H1 (cell line): ENCODE measurements around the gene FKBP8. TPM values are rescaled to one million over a fixed set of nuclear protein-coding genes. Genes with fewer than 3 reads are reported as not detected.

Source experiments
- CTCF ChIA-PET: fragments of 300-600 bp; sonication (Branson Sonifier 250); formaldehyde crosslinking; loops from one replicate; lab custom pipeline; 2021; ENCODE audit not compliant: partially characterized antibody; lab: Charles Lee
- POLR2A ChIA-PET: fragments of 300-600 bp; sonication (Branson Sonifier 250); formaldehyde crosslinking; loops from one replicate; lab custom pipeline; 2021; ENCODE audit warnings: inconsistent platforms; ENCODE audit not compliant: partially characterized antibody; lab: Charles Lee
- DNase-seq, 2 experiments: peaks; one replicate each; pipeline versions ENCODE4 v3.0.0 to v3.0.0-alpha.2; 2010 to 2022; ENCODE audit warnings: low spot score in 2 of 2, low read depth in 1 of 2, mixed read lengths in 1 of 2
- FAIRE-seq: peaks from 2 replicates; lab custom pipeline; 2011; peaks lifted over from hg19 to GRCh38; lab: Jason Lieb, UNC
- H2AFZ ChIP-seq: 2 replicates; pipeline ENCODE4 v1.8.1; 2012; ENCODE audit warnings: low read length, inconsistent platforms
- H2AK5ac ChIP-seq: 2 replicates; pipeline ENCODE4 v1.6.1; 2013; ENCODE audit warnings: low read depth, low read length
- H2BK120ac ChIP-seq: replicated peaks from 2 replicates; pipeline ENCODE3; 2013; ENCODE audit warnings: low read depth, low read length, inconsistent platforms
- H2BK12ac ChIP-seq: 2 replicates; pipeline ENCODE4 v1.6.1; 2013; ENCODE audit warnings: low read depth, low read length
- H2BK15ac ChIP-seq: 2 replicates; pipeline ENCODE4 v1.6.1; 2013; ENCODE audit warnings: low read length
- H2BK20ac ChIP-seq: 2 replicates; pipeline ENCODE4 v1.6.1; 2013; ENCODE audit warnings: low read length
- H2BK5ac ChIP-seq: 2 replicates; pipeline ENCODE4 v1.6.1; 2013; ENCODE audit warnings: low read depth, low read length
- H3K14ac ChIP-seq: 2 replicates; pipeline ENCODE4 v1.6.1; 2013; ENCODE audit warnings: inconsistent platforms; ENCODE audit not compliant: insufficient read length
- H3K18ac ChIP-seq: 2 replicates; pipeline ENCODE4 v1.6.1; 2013; ENCODE audit warnings: low read length; ENCODE audit errors: extremely low read depth
- H3K23ac ChIP-seq: 2 replicates; pipeline ENCODE4 v1.6.1; 2013; ENCODE audit warnings: inconsistent platforms; ENCODE audit not compliant: insufficient read length
- H3K23me2 ChIP-seq: 2 replicates; pipeline ENCODE4 v1.6.1; 2013; ENCODE audit warnings: low read depth, low read length
- H3K27ac ChIP-seq: 2 replicates; pipeline ENCODE4 v1.6.1; 2011; ENCODE audit warnings: low read depth, low read length, inconsistent platforms
- H3K27me3 ChIP-seq, 4 experiments: replicated peaks in 1 of 4; 1 replicate in 1 of 4; 2 replicates in 3 of 4; pipeline versions ENCODE4 v1.6.1 to v1.8.1; 2011 to 2013; ENCODE audit warnings: low read length in 3 of 4, mild to moderate bottlenecking in 3 of 4, inconsistent platforms in 2 of 4, mixed read lengths in 2 of 4, moderate library complexity in 1 of 4; ENCODE audit not compliant: control insufficient read depth in 3 of 4, insufficient read depth in 3 of 4; ENCODE audit errors: extremely low read depth in 1 of 4
- H3K36me3 ChIP-seq, 4 experiments: 2 replicates each; pipeline versions ENCODE4 v1.6.1 to v1.8.1; 2011 to 2013; ENCODE audit warnings: mild to moderate bottlenecking in 4 of 4, low read length in 3 of 4, moderate library complexity in 2 of 4, control low read depth in 1 of 4, inconsistent platforms in 1 of 4; ENCODE audit not compliant: insufficient read depth in 4 of 4, control insufficient read depth in 2 of 4
- H3K4ac ChIP-seq: replicated peaks from 2 replicates; pipeline ENCODE3; 2013; ENCODE audit warnings: low read length, low read depth, mixed read lengths, inconsistent platforms; ENCODE audit not compliant: insufficient read length
- H3K4me1 ChIP-seq, 4 experiments: replicated peaks in 1 of 4; 1 replicate in 1 of 4; 2 replicates in 3 of 4; pipeline versions ENCODE4 v1.6.1 to v1.8.1; 2011 to 2013; ENCODE audit warnings: low read length in 3 of 4, inconsistent platforms in 2 of 4, mixed read lengths in 1 of 4; ENCODE audit not compliant: insufficient read depth in 4 of 4, control insufficient read depth in 3 of 4
- H3K4me2 ChIP-seq, 2 experiments: 2 replicates each; pipeline versions ENCODE4 v1.6.1 to v1.8.1; 2011 to 2013; ENCODE audit warnings: low read depth in 2 of 2, low read length in 2 of 2, control low read depth in 1 of 2, inconsistent platforms in 1 of 2, mild to moderate bottlenecking in 1 of 2; ENCODE audit not compliant: insufficient read depth in 1 of 2
- H3K4me3 ChIP-seq, 4 experiments: fragments of 200-600, 300-600 bp in 1 of 4; sonication (generic), shearing (Covaris generic), sonication (Bioruptor Twin) in 1 of 4; 2 replicates each; pipeline versions ENCODE4 v1.5.1 to v1.8.1; 2011 to 2016; ENCODE audit warnings: low read length in 4 of 4, low read depth in 3 of 4, control low read depth in 2 of 4, inconsistent platforms in 2 of 4, mild to moderate bottlenecking in 2 of 4, mixed read lengths in 1 of 4, moderate library complexity in 1 of 4; ENCODE audit not compliant: insufficient read depth in 2 of 4; ENCODE audit errors: extremely low read depth in 1 of 4
- H3K56ac ChIP-seq: replicated peaks from 2 replicates; pipeline ENCODE3; 2013; ENCODE audit warnings: low read depth, mild to moderate bottlenecking, mixed read lengths, low read length, inconsistent platforms; ENCODE audit not compliant: insufficient read length
- H3K79me1 ChIP-seq: 2 replicates; pipeline ENCODE4 v1.6.1; 2013; ENCODE audit warnings: low read depth, low read length, control low read depth
- H3K79me2 ChIP-seq, 2 experiments: 2 replicates each; pipeline versions ENCODE4 v1.6.1 to v1.8.1; 2012 to 2013; ENCODE audit warnings: low read length in 2 of 2, mild to moderate bottlenecking in 2 of 2, inconsistent platforms in 1 of 2; ENCODE audit not compliant: insufficient read depth in 2 of 2, control insufficient read depth in 1 of 2
- H3K9ac ChIP-seq, 4 experiments: replicated peaks in 1 of 4; 1 replicate in 1 of 4; 2 replicates in 3 of 4; pipeline versions ENCODE4 v1.6.1 to v1.8.1; 2011 to 2013; ENCODE audit warnings: low read depth in 3 of 4, low read length in 3 of 4, control low read depth in 2 of 4, mild to moderate bottlenecking in 2 of 4, moderate library complexity in 2 of 4, inconsistent platforms in 1 of 4; ENCODE audit errors: extremely low read depth in 1 of 4
- H3K9me3 ChIP-seq, 2 experiments: 2 replicates each; pipeline versions ENCODE4 v1.6.1 to v1.8.1; 2012 to 2013; ENCODE audit warnings: mild to moderate bottlenecking in 2 of 2, moderate library complexity in 2 of 2, control low read depth in 1 of 2, inconsistent platforms in 1 of 2, low read depth in 1 of 2, low read length in 1 of 2, mixed read lengths in 1 of 2; ENCODE audit not compliant: insufficient read depth in 2 of 2
- H4K20me1 ChIP-seq, 2 experiments: replicated peaks in 1 of 2; 2 replicates each; pipeline versions ENCODE3 to v1.8.1; 2011 to 2013; ENCODE audit warnings: inconsistent platforms in 2 of 2, low read length in 2 of 2, mild to moderate bottlenecking in 1 of 2; ENCODE audit not compliant: insufficient read depth in 2 of 2, control insufficient read depth in 1 of 2
- H4K5ac ChIP-seq: 2 replicates; pipeline ENCODE4 v1.6.1; 2013; ENCODE audit warnings: low read length, low read depth, mixed read lengths, inconsistent platforms; ENCODE audit not compliant: insufficient read length
- H4K8ac ChIP-seq: 2 replicates; pipeline ENCODE4 v1.8.0; 2013; ENCODE audit warnings: mild to moderate bottlenecking, moderate library complexity, low read length, inconsistent platforms; ENCODE audit not compliant: insufficient read depth; ENCODE audit errors: extremely low read depth
- H4K91ac ChIP-seq: replicated peaks from 2 replicates; pipeline ENCODE3; 2013; ENCODE audit warnings: low read length, mixed read lengths, inconsistent platforms; ENCODE audit not compliant: insufficient read length
- BACH1 ChIP-seq: IDR thresholded peaks from 2 replicates; pipeline ENCODE4 v1.6.1; 2012; ENCODE audit warnings: low read length, improper control_type of control experiment
- BCL11A ChIP-seq, 2 experiments: IDR thresholded peaks; one replicate each; pipeline ENCODE4 v1.6.1; 2011; ENCODE audit warnings: low read depth in 2 of 2, low read length in 2 of 2, mild to moderate bottlenecking in 2 of 2
- CBX8 ChIP-seq: fragments of 300-800, 300-1000 bp; sonication (generic); IDR thresholded peaks from 2 replicates; pipeline ENCODE4 v1.7.1; 2016; ENCODE audit warnings: low read depth, low read length, borderline replicate concordance
- CTCF ChIP-seq, 3 experiments: IDR thresholded peaks; 1 replicate in 2 of 3; 2 replicates in 1 of 3; pipeline versions ENCODE4 v1.5.1 to v1.6.1; 2011; ENCODE audit warnings: low read length in 3 of 3, mild to moderate bottlenecking in 3 of 3, inconsistent platforms in 2 of 3, low read depth in 1 of 3, moderate library complexity in 1 of 3; ENCODE audit not compliant: insufficient read depth in 1 of 3; ENCODE audit errors: control extremely low read depth in 1 of 3
- NRF1 ChIP-seq: IDR thresholded peaks from 2 replicates; pipeline ENCODE4 v1.6.1; 2011; ENCODE audit warnings: mild to moderate bottlenecking, low read depth, low read length, improper control_type of control experiment
- RBBP5 ChIP-seq: IDR thresholded peaks from 2 replicates; pipeline ENCODE4 v1.7.1; 2012; ENCODE audit warnings: low read depth, mild to moderate bottlenecking, inconsistent platforms, low read length, moderate library complexity, borderline replicate concordance
- RNF2 ChIP-seq: fragments of 200-900, 300-1000 bp; sonication (generic); IDR thresholded peaks from 2 replicates; pipeline ENCODE4 v1.7.1; 2016; ENCODE audit warnings: borderline replicate concordance, low read depth, mild to moderate bottlenecking, antibody characterized with exemption, low read length; ENCODE audit not compliant: poor library complexity, severe bottlenecking; ENCODE audit errors: missing control alignments
- SIX5 ChIP-seq: IDR thresholded peaks from 2 replicates; pipeline ENCODE4 v1.6.1; 2011; ENCODE audit warnings: mild to moderate bottlenecking, low read depth, low read length
- SP1 ChIP-seq: IDR thresholded peaks from 2 replicates; pipeline ENCODE4 v1.6.1; 2011; ENCODE audit warnings: low read depth, low read length
- SUZ12 ChIP-seq: fragments of 200-600 bp; sonication (generic); IDR thresholded peaks from 2 replicates; pipeline ENCODE4 v1.6.1; 2012; ENCODE audit warnings: mild to moderate bottlenecking, inconsistent platforms, low read length, moderate library complexity, mixed read lengths
- TAF1 ChIP-seq: IDR thresholded peaks from 2 replicates; pipeline ENCODE4 v1.6.1; 2011; ENCODE audit warnings: mild to moderate bottlenecking, low read depth, low read length
- WGBS, 2 experiments: shearing (Covaris generic) in 1 of 2; methylation state at CpG; one replicate each; pipeline versions ENCODE4 v1.1.6 to v1.1.7; 2013 to 2015; ENCODE audit warnings: low lambda C conversion rate in 2 of 2, mixed read lengths in 2 of 2, inconsistent platforms in 1 of 2, low coverage in 1 of 2, missing lambda C conversion rate in 1 of 2; ENCODE audit not compliant: insufficient replicate concordance in 2 of 2, insufficient coverage in 1 of 2, insufficient read length in 1 of 2; ENCODE audit errors: extremely low coverage in 1 of 2, missing lambda C conversion rate in 1 of 2; 5-methylcytosine and 5-hydroxymethylcytosine counted together
- polyA plus RNA-seq, 7 experiments: library from polyadenylated mRNA; depleted of rRNA in 3 of 7; stranded (reverse) in 5 of 7; unstranded in 2 of 7; fragments of >200 nt in 5 of 7; fragments of 200-250 nt in 2 of 7; gene quantifications; 1 replicate in 5 of 7; 2 replicates in 1 of 7; 4 replicates in 1 of 7; pipeline versions ENCODE4 v1.2.1 to v1.2.3, GENCODE V29; 2011 to 2013; ENCODE audit warnings: missing spikeins in 2 of 7, mixed read lengths in 2 of 7
- total RNA-seq: library from RNA; stranded (reverse); fragmentation: NEBNext Ultra II Directional; extraction: Animal tissue kit (Norgen Biotek cat#: 25700); gene quantifications from 2 replicates; pipeline ENCODE4 v1.2.1, GENCODE V29; 2021

FKBP8 gene
- total and polyA plus RNA-seq, 2 of the 8 experiments (the other 6 are each of a cell fraction or from before 2014, with no cell fraction given): 264 to 309 TPM

DNA sequence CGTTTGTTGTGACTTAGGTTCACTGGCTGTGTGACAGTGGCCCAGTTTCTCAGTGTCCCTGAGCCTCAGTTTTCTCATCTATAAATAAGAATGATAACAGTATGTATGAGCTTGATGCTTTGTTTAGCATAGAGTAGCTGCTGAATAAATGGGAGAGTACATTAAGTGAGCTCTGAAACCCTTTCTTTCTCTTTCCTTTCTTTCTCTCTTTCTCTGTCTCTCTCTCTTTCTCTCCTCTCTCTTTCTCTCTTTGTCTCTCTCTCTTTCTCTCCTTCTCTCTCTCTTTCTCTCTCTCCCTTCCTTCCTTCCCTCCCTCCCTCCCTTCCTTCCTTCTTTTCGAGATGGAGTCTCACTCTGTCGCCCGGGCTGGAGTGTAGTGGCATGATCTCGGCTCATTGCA, 16.3 kb upstream of the FKBP8 start:
- 45% methylated on average over 3 of the region's 5 CpGs; no CpG with 5 or more reads in 1 of the 2 experiments for WGBS, 2 experiments
- CTCF ChIA-PET: interaction anchor here (0.6 to 3.1 kb wide), 10 partner anchors 11 to 336 kb away, joined by 3 to 10 read pairs (median 4); partner anchors contain the start of gene CERS1
- H2BK120ac ChIP-seq: no peak overlapping the region
- H4K20me1 ChIP-seq: peaks cover 0 to 10% of the 10 kb centered on the region in 2 experiments
- no peak overlapping the region for H3K56ac ChIP-seq
- no peak overlapping the region for H2BK20ac ChIP-seq
- POLR2A ChIA-PET: interaction anchor here (0.6 to 3.4 kb wide), 9 partner anchors 9 to 183 kb away, joined by 3 to 23 read pairs (median 3); partner anchors contain the start of gene UBA52
- peaks cover 0 to 23% of the 10 kb centered on the region in 2 experiments; a peak in 3 of 4 replicates for H3K79me2 ChIP-seq
- no peak overlapping the region for H3K4me2 ChIP-seq
- TF ChIP-seq RNF2: no peak
- no peak for TF ChIP-seq TAF1
- no peak for TF ChIP-seq RBBP5
- no peak for TF ChIP-seq NRF1
- no peak for TF ChIP-seq CTCF (IDR thresholded peaks at IDR 0.05; ENCODE audit: control extremely low read depth in 1 of 3, insufficient read depth in 1 of 3, low read depth in 1 of 3, low read length in 3 of 3)
- no peak for TF ChIP-seq CBX8
- TF ChIP-seq SP1: no peak
- no peak for TF ChIP-seq SUZ12
- no peak for TF ChIP-seq SIX5
- no peak for TF ChIP-seq BACH1
- no peak for TF ChIP-seq BCL11A (IDR thresholded peaks at IDR 0.05; ENCODE audit: low read depth in 2 of 2, low read length in 2 of 2)
- peaks cover 0 to 15% (median 5%) of the 10 kb centered on the region in 4 experiments; a peak in 6 of 8 replicates for H3K36me3 ChIP-seq
- no peaks in the 10 kb centered on the region; the same call in 1 of the 2 replicates for H3K23me2 ChIP-seq
- H2AK5ac ChIP-seq: no peak overlapping the region
- H3K9ac ChIP-seq: no peak overlapping the region
- H3K9me3 ChIP-seq: no peaks in the 10 kb centered on the region
- no peaks in the 10 kb centered on the region; a peak in 1 of 7 replicates for H3K4me1 ChIP-seq
- no peak for FAIRE-seq
- no peak overlapping the region for H3K18ac ChIP-seq
- H3K27ac ChIP-seq: no peak overlapping the region
- no peak overlapping the region for H2BK5ac ChIP-seq
- no peak overlapping the region for H3K23ac ChIP-seq
- no peak overlapping the region for H2AFZ ChIP-seq
- DNase-seq: no peak
- H3K27me3 ChIP-seq: no peaks in the 10 kb centered on the region
- no peak overlapping the region for H2BK12ac ChIP-seq
- H4K8ac ChIP-seq: no peak overlapping the region
- no peak overlapping the region for H3K4me3 ChIP-seq
- no peak overlapping the region for H4K5ac ChIP-seq
- H2BK15ac ChIP-seq: no peak overlapping the region
- no peak overlapping the region for H3K14ac ChIP-seq
- no peak overlapping the region for H3K4ac ChIP-seq
- H3K79me1 ChIP-seq: peaks cover 4% of the 10 kb centered on the region
- H4K91ac ChIP-seq: no peak overlapping the region
